COR-L47 (cell line): ENCODE measurements around the gene ASGR1.
"Not testable (repeated sequence)": the region's sequence is repeated elsewhere in the genome, so short reads cannot be mapped to it uniquely, and the experiment has no call there.

ENCODE experiments used
- DNase-seq: peaks from one replicate; lab custom pipeline; 2025; lab: John Stamatoyannopoulos, UW

The ASGR1 gene

GRCh38 chr17:7159571-7159970 is 19.6 kb downstream of the ASGR1 start:
- DNase-seq: not testable (repeated sequence)

- not testable (repeated sequence) for DNase-seq
These were observed 20.7 kb downstream of the ASGR1 start for GRCh38 chr17:7158424-7158823.

- no peak for DNase-seq
These were observed 22.7 kb downstream of the ASGR1 start for GRCh38 chr17:7156342-7156940.

- DNase-seq: no peak
These were observed 31.4 kb downstream of the ASGR1 start for GRCh38 chr17:7147772-7148171.

GRCh38 chr17:7146115-7146514 is 33.1 kb downstream of the ASGR1 start:
- no peak for DNase-seq

- no peak for DNase-seq
These were observed 35.0 kb downstream of the ASGR1 start for GRCh38 chr17:7144213-7144612.

GRCh38 chr17:7141824-7142223 is 37.3 kb downstream of the ASGR1 start:
- no peak for DNase-seq

- DNase-seq: no peak
These were observed 39.8 kb downstream of the ASGR1 start for GRCh38 chr17:7139400-7139799.

GRCh38 chr17:7138800-7139381 is 40.3 kb downstream of the ASGR1 start:
- no peak for DNase-seq

- no peak for DNase-seq
These were observed 41.8 kb downstream of the ASGR1 start for GRCh38 chr17:7137171-7137943.

GRCh38 chr17:7136266-7136877 is 42.8 kb downstream of the ASGR1 start:
- peak; percentile 28 for DNase-seq

GRCh38 chr17:7133916-7134315 is 45.3 kb downstream of the ASGR1 start:
- DNase-seq: no peak

- DNase-seq: no peak
These were observed 45.7 kb downstream of the ASGR1 start for GRCh38 chr17:7133424-7133823.

GRCh38 chr17:7132511-7133094 is 46.6 kb downstream of the ASGR1 start:
- no peak for DNase-seq

- no peak for DNase-seq
These were observed 47.8 kb downstream of the ASGR1 start for GRCh38 chr17:7131423-7131791.

- no peak for DNase-seq
These were observed 48.3 kb downstream of the ASGR1 start for GRCh38 chr17:7130621-7131422.

GRCh38 chr17:7129311-7129710 is 49.9 kb downstream of the ASGR1 start:
- DNase-seq: no peak

GRCh38 chr17:7128160-7128559 is 51.0 kb downstream of the ASGR1 start:
- DNase-seq: no peak

GRCh38 chr17:7127501-7127900 is 51.7 kb downstream of the ASGR1 start:
- DNase-seq: not testable (repeated sequence)

- not testable (repeated sequence) for DNase-seq
These were observed 52.8 kb downstream of the ASGR1 start for GRCh38 chr17:7126386-7126785.

- DNase-seq: no peak
These were observed 54.2 kb downstream of the ASGR1 start for GRCh38 chr17:7124923-7125322.

- DNase-seq: no peak
These were observed 55.3 kb downstream of the ASGR1 start for GRCh38 chr17:7123844-7124243.
